Hematopoietic multipotent progenitor cell treated with erythropoietin and hydrocortisone succinate and interleukin-3 and kit ligand, for 17 days (in vitro differentiated cells): ENCODE measurements around the gene CXCL16.
A peak's percentile ranks its signal among the peaks of the same experiment; 100 is the strongest.

Source experiments
- DNase-seq: peaks from one replicate; pipeline ENCODE4 v3.0.0-alpha.2; 2015; ENCODE audit warnings: low spot score

CXCL16 gene

DNA sequence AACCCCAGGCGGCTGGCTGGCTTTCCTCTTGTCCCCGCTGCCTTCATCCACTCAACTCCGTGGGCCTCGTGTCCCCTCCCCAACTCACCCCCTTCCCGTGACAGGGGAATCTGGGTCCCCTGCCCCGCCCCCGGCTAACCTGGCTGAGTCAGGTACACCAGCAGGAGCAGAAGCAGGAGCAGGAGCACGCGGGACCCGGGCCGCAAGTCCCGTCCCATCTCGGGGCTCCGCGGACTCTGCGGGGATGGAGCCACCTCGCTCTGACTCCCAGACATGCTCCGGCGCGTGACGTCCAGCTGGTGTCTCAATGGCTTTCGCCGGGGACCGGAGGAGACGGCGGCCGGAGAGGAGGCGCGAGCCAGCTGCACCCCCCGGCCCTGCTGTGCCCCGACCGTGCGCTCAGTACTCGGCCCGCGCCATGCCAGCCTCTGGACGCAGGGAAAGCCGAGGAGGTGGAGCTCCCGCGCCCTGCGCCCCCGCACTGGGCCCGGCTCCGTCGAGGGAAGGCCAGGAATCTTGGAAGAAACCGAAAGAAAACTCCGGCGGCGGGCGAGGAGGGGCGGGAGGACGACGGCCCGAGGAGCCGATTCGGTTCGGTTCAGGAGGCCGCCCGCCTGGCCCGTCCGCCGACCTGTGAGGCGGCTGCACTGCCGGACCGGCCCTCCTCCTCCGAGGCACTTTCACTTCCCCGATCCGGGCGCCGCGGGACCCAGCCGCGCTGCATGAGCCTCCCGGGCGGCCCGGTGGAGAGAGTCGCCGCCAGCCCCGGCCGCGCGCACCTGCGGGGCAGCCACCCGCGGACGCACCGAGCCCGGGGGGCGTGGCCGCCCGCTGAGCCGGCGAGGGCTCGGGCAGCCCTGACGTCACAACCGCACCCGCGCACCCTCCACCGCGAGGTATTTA lies at the start of gene CXCL16, which contains the start of gene ZMYND15:
Gene CXCL16, minus strand, starts transcription at position 807 of the 903 bp plus-strand sequence. Its CDS starts 589 bp downstream, at position 218.
Gene ZMYND15, plus strand, starts transcription at position 712 of the 903 bp plus-strand sequence. CDS start 716 bp downstream, outside the sequence.
- DNase-seq = peak; percentile 61

DNA sequence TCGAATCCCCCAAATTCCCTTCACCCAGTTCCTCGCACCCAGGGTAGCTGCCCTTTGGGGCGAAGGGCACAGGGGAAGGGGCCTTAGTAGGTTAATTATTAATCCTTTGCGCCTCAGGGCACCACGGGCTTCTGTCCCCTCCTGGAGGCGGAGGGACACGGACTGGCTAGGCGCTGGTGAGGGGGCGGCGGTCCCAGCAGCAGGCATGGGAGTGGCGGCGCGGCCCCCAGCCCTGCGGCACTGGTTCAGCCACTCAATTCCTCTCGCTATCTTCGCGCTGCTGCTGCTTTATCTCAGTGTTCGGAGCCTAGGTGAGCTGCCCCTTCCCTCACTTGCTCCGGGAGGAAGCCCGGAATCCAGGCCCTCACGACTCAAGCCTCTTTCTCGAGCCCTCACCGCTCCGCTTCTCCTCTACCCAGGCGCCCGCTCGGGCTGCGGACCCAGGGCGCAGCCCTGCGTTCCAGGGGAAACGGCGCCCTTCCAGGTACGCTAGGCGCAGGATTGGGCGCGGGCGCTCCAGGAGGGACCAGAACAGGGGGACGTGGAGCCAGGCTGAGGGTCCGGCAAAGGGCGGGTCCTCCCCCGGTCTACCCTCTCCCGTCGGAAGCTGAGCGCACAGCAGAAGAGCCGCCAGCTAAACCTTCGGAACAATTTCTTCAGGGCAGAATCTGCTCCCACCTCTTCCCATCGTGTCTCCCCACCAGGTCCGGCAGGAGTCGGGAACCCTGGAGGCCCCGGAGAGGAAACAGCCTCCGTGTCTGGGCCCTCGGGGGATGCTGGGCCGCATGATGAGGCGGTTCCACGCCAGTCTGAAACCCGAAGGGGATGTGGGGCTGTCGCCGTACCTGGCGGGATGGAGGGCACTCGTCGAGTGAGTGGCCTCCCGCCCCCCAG lies 49.3 kb upstream of the CXCL16 start, which contains the start of gene GLTPD2:
Gene GLTPD2, plus strand, starts transcription at position 158 of the 894 bp plus-strand sequence. Its CDS starts 48 bp downstream, at position 206.
- DNase-seq = no peak

GRCh38 chr17:4788159-4788806 lies 48.6 kb upstream of the CXCL16 start:
- DNase-seq = no peak

- DNase-seq = no peak
These were observed 46.8 kb upstream of the CXCL16 start for GRCh38 chr17:4786516-4786915.

DNA sequence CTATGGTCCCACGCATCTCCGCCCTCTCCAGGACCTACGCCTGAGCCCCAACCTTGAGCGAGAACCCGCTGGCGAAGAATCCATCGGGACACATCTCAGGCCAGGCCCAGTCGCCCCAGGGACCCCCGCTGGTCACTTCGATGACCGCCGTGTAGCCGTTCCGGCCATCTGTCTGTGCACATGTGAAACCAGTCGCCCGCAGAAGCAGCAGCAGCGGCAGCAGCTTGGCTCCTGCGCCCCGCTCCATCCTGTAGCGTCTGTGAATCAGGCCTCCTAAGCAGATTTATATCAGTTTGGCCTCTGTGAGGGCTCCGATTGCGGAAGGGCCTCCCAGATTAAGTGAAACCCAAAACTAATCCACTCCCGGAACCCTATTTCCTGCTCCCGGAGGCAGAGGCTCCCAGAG lies 46.4 kb upstream of the CXCL16 start, which contains the start of gene VMO1:
Gene VMO1, minus strand, starts transcription at position 259 of the 406 bp plus-strand sequence. Its CDS starts 12 bp downstream, at position 247.
- no peak for DNase-seq

- DNase-seq = no peak
These were observed 45.8 kb upstream of the CXCL16 start for GRCh38 chr17:4785311-4786105.

- peak; percentile 44 for DNase-seq
These were observed 42.9 kb upstream of the CXCL16 start for GRCh38 chr17:4782652-4783051.

GRCh38 chr17:4780325-4780955 lies 40.7 kb upstream of the CXCL16 start:
- no peak for DNase-seq

DNA sequence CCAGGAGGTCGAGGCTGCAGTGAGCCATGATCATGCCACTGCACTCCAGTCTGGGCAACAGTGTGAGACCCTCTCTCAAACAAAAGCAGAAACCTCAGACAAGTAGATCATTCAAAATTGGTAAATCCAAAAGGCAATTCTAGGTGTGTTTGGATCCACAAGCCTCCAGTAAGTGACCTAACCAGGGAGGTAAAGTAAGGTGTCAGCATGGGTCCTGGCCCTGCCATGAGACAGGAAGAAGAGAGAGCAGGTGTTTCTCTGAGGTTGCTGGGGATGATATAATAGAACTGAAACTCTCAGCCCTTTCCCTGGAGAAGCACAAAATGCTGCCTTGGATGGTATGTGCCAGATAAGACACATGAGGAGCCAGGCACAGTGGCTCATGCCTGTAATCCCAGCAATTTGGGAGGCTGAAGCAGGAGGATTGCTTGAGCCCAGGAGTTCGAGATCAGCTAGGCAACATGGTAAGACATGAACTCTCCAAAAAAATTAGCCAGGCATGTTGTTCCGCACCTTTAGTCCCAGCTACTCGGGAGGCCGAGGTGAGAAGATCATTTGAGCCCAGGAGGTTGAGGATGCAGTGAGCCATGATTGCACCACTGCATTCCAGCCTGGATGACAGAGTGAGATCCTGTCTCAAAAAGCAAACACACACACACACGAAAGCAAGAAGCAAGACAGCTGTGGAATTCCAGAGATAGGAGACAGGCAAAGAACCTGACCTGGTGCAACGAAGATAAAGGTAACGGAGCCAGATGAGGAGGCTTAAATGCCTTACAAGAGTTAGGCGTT lies 38.4 kb upstream of the CXCL16 start:
- DNase-seq = no peak

- no peak for DNase-seq
These were observed 32.5 kb upstream of the CXCL16 start for GRCh38 chr17:4772235-4772613.

DNA sequence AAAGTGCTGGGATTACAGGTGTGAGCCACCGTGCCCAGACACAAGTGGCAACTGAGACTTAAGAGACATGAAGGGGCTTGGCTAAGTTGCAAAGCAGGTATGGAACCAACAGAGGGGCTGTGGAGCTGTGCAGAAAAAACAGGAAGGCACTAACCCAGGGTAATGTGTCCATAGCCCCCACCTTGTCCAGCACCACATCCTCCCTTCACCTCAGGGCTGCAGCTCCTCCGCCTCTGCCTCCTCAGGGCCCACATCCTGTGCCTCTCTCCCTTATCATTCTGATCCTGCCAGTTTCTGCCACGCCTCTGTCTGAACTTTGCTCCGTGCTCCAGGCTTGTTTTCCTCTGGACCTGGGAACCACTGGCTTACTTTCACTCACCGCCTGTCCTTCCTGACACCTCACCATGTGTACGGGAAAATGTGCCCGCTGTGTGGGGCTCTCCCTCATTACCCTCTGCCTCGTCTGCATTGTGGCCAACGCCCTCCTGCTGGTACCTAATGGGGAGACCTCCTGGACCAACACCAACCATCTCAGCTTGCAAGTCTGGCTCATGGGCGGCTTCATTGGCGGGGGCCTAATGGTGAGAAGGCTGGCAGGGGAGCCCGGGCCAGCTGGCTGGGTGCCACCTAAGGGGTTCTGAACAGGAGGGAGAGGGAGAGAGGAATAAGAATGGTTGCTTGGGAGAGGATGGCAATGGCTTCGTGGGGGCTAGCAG lies 31.9 kb upstream of the CXCL16 start, which contains the start of gene TM4SF5:
Gene TM4SF5, plus strand, starts transcription at position 368 of the 716 bp plus-strand sequence. Its CDS starts 37 bp downstream, at position 405.
- no peak for DNase-seq

DNA sequence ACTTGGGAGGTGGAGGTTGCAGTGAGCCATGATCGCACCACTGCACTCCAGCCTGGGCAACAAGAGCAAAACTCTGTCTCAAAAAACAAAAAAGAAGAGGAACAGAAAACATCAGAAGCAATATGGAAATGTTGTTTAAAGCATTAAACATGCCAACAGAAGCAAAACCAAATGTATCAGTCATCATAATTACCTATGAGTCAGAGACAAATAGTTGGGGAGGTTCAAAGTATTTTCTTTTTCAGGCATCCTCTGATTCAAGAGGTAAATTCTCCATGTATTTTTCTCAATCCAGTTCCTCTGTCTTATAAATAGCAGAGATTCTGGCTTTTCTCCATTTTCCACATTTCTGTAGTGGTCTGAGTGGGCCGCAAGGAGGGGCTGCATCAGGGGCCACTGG lies 29.9 kb upstream of the CXCL16 start:
- DNase-seq = no peak

DNA sequence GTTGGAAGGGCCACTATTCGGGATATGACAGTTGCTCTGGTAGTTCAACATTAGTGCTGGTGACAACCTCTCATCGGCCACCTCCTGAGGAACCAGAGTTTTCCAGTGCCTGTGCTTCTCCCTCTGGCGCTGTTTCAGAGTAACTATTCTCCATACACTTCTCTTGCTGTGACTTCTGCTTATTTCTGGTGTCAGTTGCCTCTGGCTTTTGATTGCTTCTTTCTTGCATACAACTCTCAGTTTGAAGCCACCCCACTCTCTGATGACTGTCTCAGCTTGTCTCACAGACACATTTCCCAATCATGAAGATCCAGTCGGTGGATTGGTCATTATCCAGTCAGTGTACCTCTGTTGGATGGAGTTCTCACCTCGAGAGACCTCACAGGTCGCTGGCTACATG lies 28.6 kb upstream of the CXCL16 start:
- no peak for DNase-seq

- DNase-seq = no peak
These were observed 27.0 kb upstream of the CXCL16 start for GRCh38 chr17:4766723-4767122.

GRCh38 chr17:4766201-4766600 lies 26.5 kb upstream of the CXCL16 start:
- no peak for DNase-seq

GRCh38 chr17:4764595-4764994 lies 24.9 kb upstream of the CXCL16 start:
- DNase-seq = no peak

DNA sequence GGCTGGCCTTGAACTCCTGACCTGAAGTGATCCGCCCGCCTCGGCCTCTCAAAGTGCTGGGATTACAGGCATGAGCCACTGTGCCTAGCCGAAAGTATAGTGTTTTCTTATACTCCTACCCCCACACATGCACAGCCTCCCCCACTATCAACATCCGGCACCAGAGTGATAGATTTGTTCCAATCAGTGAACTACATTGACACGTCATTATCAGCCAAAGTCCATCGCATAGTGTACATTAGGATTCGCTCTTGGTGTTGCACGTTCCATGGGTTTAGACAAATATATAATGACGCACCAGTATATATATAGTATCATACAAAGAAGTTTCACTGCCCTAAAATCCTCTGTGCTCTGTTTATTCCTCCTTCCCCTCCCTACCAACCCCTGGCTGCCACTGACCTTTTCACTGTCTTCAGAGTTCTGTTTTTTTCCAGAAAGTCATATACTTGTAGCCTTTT lies 20.1 kb upstream of the CXCL16 start:
- DNase-seq = no peak

GRCh38 chr17:4753392-4753791 lies 13.7 kb upstream of the CXCL16 start:
- DNase-seq = no peak

DNA sequence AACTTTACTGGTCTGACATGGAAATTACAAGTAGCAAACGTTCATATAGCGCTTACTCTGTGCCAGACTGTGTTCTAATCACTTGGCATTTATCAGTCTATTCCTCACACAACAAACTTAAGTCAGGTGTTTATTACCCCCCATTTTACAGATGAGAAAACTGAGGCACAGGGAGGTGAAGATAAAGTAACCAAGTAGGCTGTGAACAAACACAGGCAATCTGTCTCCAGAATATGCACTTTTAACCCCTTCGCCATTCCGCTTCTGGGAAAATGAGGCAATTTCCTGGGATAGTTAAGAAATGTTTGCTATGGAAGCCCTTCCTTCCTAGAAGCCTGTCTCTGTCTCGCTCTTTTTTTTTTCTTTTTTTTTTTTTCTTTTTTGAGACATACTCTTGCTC lies 12.2 kb upstream of the CXCL16 start:
- no peak for DNase-seq
